GM12874 (cell line): ENCODE results near the gene KLK4.

Source experiments
- CTCF ChIP-seq: IDR thresholded peaks from 2 replicates; pipeline ENCODE4 v1.5.1; 2011; ENCODE audit warnings: low read depth, mild to moderate bottlenecking, control low read depth, low read length, moderate library complexity; ENCODE audit not compliant: insufficient read depth

Gene KLK4

GRCh38 chr19:50859849-50860248, 51.3 kb downstream of the KLK4 start:
- TF ChIP-seq CTCF: no peak

- TF ChIP-seq CTCF: no peak
Observed at GRCh38 chr19:50858886-50859285, 52.3 kb downstream of the KLK4 start.

- no peak for TF ChIP-seq CTCF
Observed at GRCh38 chr19:50857366-50857765, 53.8 kb downstream of the KLK4 start.
